ENCODE measurements around the gene KLRF2. TPM values are rescaled to one million over a fixed set of nuclear protein-coding genes. Genes with fewer than 3 reads are reported as not detected.

Gene KLRF2
- total RNA-seq, 1 experiment from 2014 or later: not detected

DNA sequence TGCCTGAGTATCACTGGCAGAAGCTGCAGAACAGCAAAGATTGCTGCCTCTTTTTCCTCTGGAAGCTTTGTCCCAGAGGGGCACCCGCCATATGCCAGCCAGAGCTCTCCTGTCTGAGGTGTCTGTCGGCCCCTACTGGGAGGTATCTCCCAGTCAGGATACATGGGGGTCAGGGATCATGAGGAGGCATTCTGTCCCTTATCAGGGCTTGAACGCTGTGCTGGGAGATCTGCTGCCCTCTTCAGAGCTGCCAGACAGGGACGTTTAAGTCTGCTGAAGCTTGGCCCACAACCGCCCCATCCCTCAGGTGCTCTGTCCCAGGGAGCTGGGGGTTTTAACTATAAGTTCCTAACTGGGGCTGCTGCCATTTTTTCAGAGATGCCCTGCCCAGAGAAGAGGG, 32.4 kb upstream of the KLRF2 start:
- Histone ChIP-seq H2AFZ (no peak overlapping the region), H3K4me3 (no peak overlapping the region), H4K20me1 (ENCODE audit: insufficient read depth) (no peaks in the 10 kb centered on the region), H3K9me2 (ENCODE audit: insufficient read depth) (no peaks in the 10 kb centered on the region), H3K27ac (no peak overlapping the region), H3F3A (ENCODE audit: insufficient read depth, low read depth) (no peaks in the 10 kb centered on the region), H3K9me3 (ENCODE audit: insufficient read depth, low read depth) (no peaks in the 10 kb centered on the region), H3K79me2 (ENCODE audit: low read depth) (no peaks in the 10 kb centered on the region), H3K27me3 (ENCODE audit: insufficient read depth, low read depth) (no peaks in the 10 kb centered on the region), H3K4me1 (replicated peaks; ENCODE audit: insufficient read depth) (no peaks in the 10 kb centered on the region), H3K36me3 (ENCODE audit: low read depth) (no peaks in the 10 kb centered on the region), H3K4me2 (no peak overlapping the region)
- ChIA-PET POLR2A (ENCODE audit: unreplicated experiment) (no interaction called here), CTCF (no interaction called here)
- no peak for DNase-seq
- intact Hi-C loops (cut with micrococcal nuclease; ENCODE audit: unreplicated experiment): no loop called here
- TF ChIP-seq, protein P1, sequence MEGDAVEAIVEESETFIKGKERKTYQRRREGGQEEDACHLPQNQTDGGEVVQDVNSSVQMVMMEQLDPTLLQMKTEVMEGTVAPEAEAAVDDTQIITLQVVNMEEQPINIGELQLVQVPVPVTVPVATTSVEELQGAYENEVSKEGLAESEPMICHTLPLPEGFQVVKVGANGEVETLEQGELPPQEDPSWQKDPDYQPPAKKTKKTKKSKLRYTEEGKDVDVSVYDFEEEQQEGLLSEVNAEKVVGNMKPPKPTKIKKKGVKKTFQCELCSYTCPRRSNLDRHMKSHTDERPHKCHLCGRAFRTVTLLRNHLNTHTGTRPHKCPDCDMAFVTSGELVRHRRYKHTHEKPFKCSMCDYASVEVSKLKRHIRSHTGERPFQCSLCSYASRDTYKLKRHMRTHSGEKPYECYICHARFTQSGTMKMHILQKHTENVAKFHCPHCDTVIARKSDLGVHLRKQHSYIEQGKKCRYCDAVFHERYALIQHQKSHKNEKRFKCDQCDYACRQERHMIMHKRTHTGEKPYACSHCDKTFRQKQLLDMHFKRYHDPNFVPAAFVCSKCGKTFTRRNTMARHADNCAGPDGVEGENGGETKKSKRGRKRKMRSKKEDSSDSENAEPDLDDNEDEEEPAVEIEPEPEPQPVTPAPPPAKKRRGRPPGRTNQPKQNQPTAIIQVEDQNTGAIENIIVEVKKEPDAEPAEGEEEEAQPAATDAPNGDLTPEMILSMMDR (conservative IDR thresholded peaks at IDR 0.05): no peak
- no peak for TF ChIP-seq EZH2 (IDR thresholded peaks at IDR 0.05; ENCODE audit: low read depth)
- BruUV-seq (replicated peaks): no TSS peak

DNA sequence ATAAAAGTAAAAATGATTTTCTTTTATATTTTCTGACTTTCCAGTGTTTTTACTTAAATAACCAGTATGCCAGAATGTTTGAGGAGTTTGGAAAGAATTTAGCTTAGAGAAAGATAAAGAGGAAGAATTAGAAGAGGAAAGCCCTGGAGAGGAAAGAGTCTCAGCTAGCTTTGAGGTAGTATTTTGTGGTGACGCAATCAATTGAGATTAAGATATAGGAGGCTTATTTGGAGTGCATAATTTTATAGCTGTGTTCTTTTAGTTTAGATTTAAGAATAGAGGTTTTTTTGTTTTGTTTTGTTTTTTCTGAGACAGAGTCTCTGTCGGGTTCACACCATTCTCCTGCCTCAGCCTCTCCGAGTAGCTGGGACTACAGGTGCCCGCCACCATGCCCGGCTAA, 30.2 kb upstream of the KLRF2 start:
- no peak for DNase-seq
- ChIA-PET CTCF (interaction anchor here (0.7 kb wide), 1 partner anchor 1715 kb away, joined by 5 read pairs; no protein-coding TSS in a partner anchor), POLR2A (ENCODE audit: unreplicated experiment) (no interaction called here)
- no peaks in the 10 kb centered on the region for H3K36me3 ChIP-seq (ENCODE audit: low read depth)
- intact Hi-C loops (cut with micrococcal nuclease; ENCODE audit: unreplicated experiment): no loop called here
- no peaks in the 10 kb centered on the region for H3K79me2 ChIP-seq (ENCODE audit: low read depth)
- H2AFZ ChIP-seq: no peak overlapping the region
- H3K9me3 ChIP-seq (ENCODE audit: insufficient read depth, low read depth): no peaks in the 10 kb centered on the region
- H3K4me1 ChIP-seq (replicated peaks; ENCODE audit: insufficient read depth): no peaks in the 10 kb centered on the region
- no peaks in the 10 kb centered on the region for H3K27me3 ChIP-seq (ENCODE audit: insufficient read depth, low read depth)
- no peak overlapping the region for H3K4me2 ChIP-seq
- no peaks in the 10 kb centered on the region for H4K20me1 ChIP-seq (ENCODE audit: insufficient read depth)
- no peaks in the 10 kb centered on the region for H3K9me2 ChIP-seq (ENCODE audit: insufficient read depth)
- H3K27ac ChIP-seq: no peak overlapping the region
- TF ChIP-seq, protein P1 (conservative IDR thresholded peaks at IDR 0.05): no peak
- TF ChIP-seq EZH2 (IDR thresholded peaks at IDR 0.05; ENCODE audit: low read depth): no peak
- H3F3A ChIP-seq (ENCODE audit: insufficient read depth, low read depth): no peaks in the 10 kb centered on the region
- no TSS peak for BruUV-seq (replicated peaks)
- no peak overlapping the region for H3K4me3 ChIP-seq

DNA sequence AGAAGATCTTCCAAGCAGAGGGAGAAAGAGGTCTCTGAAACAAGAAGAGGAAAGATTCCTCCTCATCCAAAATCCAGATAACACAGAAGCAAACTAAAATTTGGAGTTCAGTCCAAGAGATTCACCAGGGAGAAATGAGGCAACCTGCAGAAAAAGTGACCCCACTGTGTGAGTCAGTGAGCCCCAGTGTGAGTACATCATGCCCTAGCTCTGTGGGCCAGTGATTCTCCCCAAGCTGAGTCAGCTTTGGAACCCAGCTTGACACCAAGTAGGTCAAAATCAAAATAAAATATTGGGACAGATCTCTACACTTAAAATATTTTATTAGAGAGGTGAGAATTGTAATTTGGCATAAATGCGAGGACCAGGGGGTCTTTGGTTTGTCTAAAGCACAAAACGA, 29.4 kb upstream of the KLRF2 start:
- Histone ChIP-seq H3K79me2 (ENCODE audit: low read depth) (no peaks in the 10 kb centered on the region), H3K4me1 (replicated peaks; ENCODE audit: insufficient read depth) (no peaks in the 10 kb centered on the region), H3F3A (ENCODE audit: insufficient read depth, low read depth) (no peaks in the 10 kb centered on the region), H3K9me3 (ENCODE audit: insufficient read depth, low read depth) (no peaks in the 10 kb centered on the region), H3K9me2 (ENCODE audit: insufficient read depth) (no peaks in the 10 kb centered on the region), H4K20me1 (ENCODE audit: insufficient read depth) (no peaks in the 10 kb centered on the region), H3K36me3 (ENCODE audit: low read depth) (no peaks in the 10 kb centered on the region), H3K27me3 (ENCODE audit: insufficient read depth, low read depth) (no peaks in the 10 kb centered on the region), H3K27ac (no peak overlapping the region), H3K4me2 (no peak overlapping the region), H2AFZ (no peak overlapping the region), H3K4me3 (no peak overlapping the region)
- TF ChIP-seq EZH2 (IDR thresholded peaks at IDR 0.05; ENCODE audit: low read depth): no peak
- TF ChIP-seq, protein P1 (conservative IDR thresholded peaks at IDR 0.05): no peak
- BruUV-seq (replicated peaks): no TSS peak
- intact Hi-C loops (cut with micrococcal nuclease; ENCODE audit: unreplicated experiment): no loop called here
- DNase-seq: no peak
- CTCF ChIA-PET: no interaction called here
- POLR2A ChIA-PET (ENCODE audit: unreplicated experiment): no interaction called here
